K562 (cell line): ENCODE results near the gene DBP. TPM values are rescaled to one million over a fixed set of nuclear protein-coding genes. Genes with fewer than 3 reads are reported as not detected.

Source experiments
- CEBPG ChIP-seq, 3 experiments: fragments of 200-800 bp in 1 of 3; sonication (Bioruptor generic) in 1 of 3; sonication (generic) in 1 of 3; formaldehyde crosslinking in 1 of 3; IDR thresholded peaks in 2 of 3; conservative IDR thresholded peaks in 1 of 3; 2 replicates each; pipeline versions ENCODE4 v1.6.1 to v1.8.0; 2016 to 2022; ENCODE audit warnings: missing compliant biosample characterization in 2 of 3, missing genetic modification characterization in 2 of 3, mild to moderate bottlenecking in 1 of 3, missing genetic modification reagents in 1 of 3
- CREB3 ChIP-seq: fragments of 450-650 bp; conservative IDR thresholded peaks from 2 replicates; pipeline ENCODE4 v1.6.1; 2016; ENCODE audit warnings: missing genetic modification characterization, low read depth, mild to moderate bottlenecking, missing compliant biosample characterization, moderate library complexity
- CREM ChIP-seq: IDR thresholded peaks from 2 replicates; pipeline ENCODE4 v1.6.1; 2014; ENCODE audit warnings: antibody characterized with exemption, low read depth
- CTBP1 ChIP-seq: fragments of 450-650 bp; IDR thresholded peaks from 2 replicates; pipeline ENCODE4 v1.6.1; 2016; ENCODE audit warnings: borderline replicate concordance
- JUN ChIP-seq, 2 experiments: sonication (generic) in 1 of 2; formaldehyde crosslinking in 1 of 2; IDR thresholded peaks; 2 replicates each; pipeline versions ENCODE4 v1.6.1 to v1.8.0; 2012 to 2022; ENCODE audit warnings: borderline replicate concordance in 2 of 2, mild to moderate bottlenecking in 2 of 2, improper control_type of control experiment in 1 of 2, low read depth in 1 of 2, low read length in 1 of 2, missing genetic modification reagents in 1 of 2
- MAFK ChIP-seq: IDR thresholded peaks from 2 replicates; pipeline ENCODE4 v1.6.1; 2011; ENCODE audit warnings: low read length, improper control_type of control experiment
- MYNN ChIP-seq, 2 experiments: sonication (generic); formaldehyde crosslinking in 1 of 2; IDR thresholded peaks; 2 replicates each; pipeline versions ENCODE4 v1.5.0 to v1.6.1; 2016 to 2020; ENCODE audit warnings: antibody characterized with exemption in 1 of 2, missing genetic modification reagents in 1 of 2
- NFATC3 ChIP-seq: fragments of 450-650 bp; IDR thresholded peaks from 2 replicates; pipeline ENCODE4 v1.6.1; 2017; ENCODE audit warnings: mild to moderate bottlenecking
- NRF1 ChIP-seq, 2 experiments: fragments of 450-650 bp; IDR thresholded peaks in 1 of 2; conservative IDR thresholded peaks in 1 of 2; 2 replicates each; pipeline ENCODE4 v1.6.1; 2014; ENCODE audit warnings: mild to moderate bottlenecking in 2 of 2
- PHF8 ChIP-seq: fragments of 200-600 bp; sonication (generic); IDR thresholded peaks from 2 replicates; pipeline ENCODE4 v1.6.1; 2012; ENCODE audit warnings: mixed run types, mild to moderate bottlenecking, inconsistent platforms, low read length, moderate library complexity, borderline replicate concordance
- ZNF384 ChIP-seq: IDR thresholded peaks from 2 replicates; pipeline ENCODE4 v1.6.1; 2012; ENCODE audit warnings: low read depth, low read length, improper control_type of control experiment
- polyA plus RNA-seq, 8 experiments: library from polyadenylated mRNA; depleted of rRNA in 4 of 8; stranded (reverse) in 5 of 8; unstranded in 3 of 8; fragments of >200 nt; fragmentation: Nextera tagmentation in 2 of 8; fragmentation: Illumina TruSeq in 1 of 8; extraction: Ambion mirVana in 2 of 8; extraction: Trizol in 1 of 8; gene quantifications; 2 replicates each; pipeline versions ENCODE4 v1.2.1 to v1.2.3, GENCODE V29; 2011 to 2014; ENCODE audit warnings: inconsistent platforms in 1 of 8, missing spikeins in 1 of 8
- total RNA-seq, 7 experiments: library from RNA; depleted of rRNA in 6 of 7; stranded (reverse); fragments of >200 nt in 6 of 7; fragmentation: Illumina TruSeq in 2 of 7; extraction: Trizol in 2 of 7; gene quantifications; 2 replicates each; pipeline versions ENCODE4 v1.2.1 to v1.2.3, GENCODE V29; 2011 to 2021; ENCODE audit warnings: low replicate concordance in 1 of 7
- TF ChIP-seq, protein P1 (sequence below): IDR thresholded peaks from 2 replicates; pipeline ENCODE4 v1.6.1; 2012; ENCODE audit warnings: low read depth, low read length, improper control_type of control experiment, borderline replicate concordance
- TF ChIP-seq, protein P2 (sequence below): sonication (generic); formaldehyde crosslinking; IDR thresholded peaks from 2 replicates; pipeline ENCODE4 v1.8.0; 2022; ENCODE audit warnings: missing genetic modification reagents, mild to moderate bottlenecking, moderate library complexity, borderline replicate concordance
- TF ChIP-seq, protein P3 (sequence below): fragments of 450-650 bp; IDR thresholded peaks from 2 replicates; pipeline ENCODE4 v1.6.1; 2016; ENCODE audit warnings: low read depth

Gene DBP
- total and polyA plus RNA-seq, 9 of the 15 experiments (the other 6 are each of a cell fraction or from before 2014, with no cell fraction given) = 0.25 to 5.5 (median 1.8) TPM

- TF ChIP-seq CREB3 (tag) (no peak), ZNF384 (0 out of 2 replicates have a peak, but pooled peaks have one; percentile 5), CREM (peak; percentile 31; the same call in 1 of the 2 replicates), PHF8 (no peak), JUN (IDR thresholded peaks at IDR 0.05; ENCODE audit: borderline replicate concordance, low read depth, low read length) (no peak), JUN (CRISPR knock-in tag; IDR thresholded peaks at IDR 0.05; ENCODE audit: borderline replicate concordance) (no peak), NRF1 (conservative IDR thresholded peaks at IDR 0.05 in 1 of 2, IDR thresholded peaks at IDR 0.05 in 1 of 2) (no peak), MYNN (IDR thresholded peaks at IDR 0.05) (no peak), MYNN (CRISPR knock-in tag; IDR thresholded peaks at IDR 0.05) (no peak), CTBP1 (no peak), MAFK (no peak), CEBPG (CRISPR knock-in tag; IDR thresholded peaks at IDR 0.05) (0 out of 2 replicates have a peak, but pooled peaks have one; percentile 7), CEBPG (tag; conservative IDR thresholded peaks at IDR 0.05 in 1 of 2, IDR thresholded peaks at IDR 0.05 in 1 of 2) (no peak), NFATC3 (no peak)
- TF ChIP-seq, protein P1, sequence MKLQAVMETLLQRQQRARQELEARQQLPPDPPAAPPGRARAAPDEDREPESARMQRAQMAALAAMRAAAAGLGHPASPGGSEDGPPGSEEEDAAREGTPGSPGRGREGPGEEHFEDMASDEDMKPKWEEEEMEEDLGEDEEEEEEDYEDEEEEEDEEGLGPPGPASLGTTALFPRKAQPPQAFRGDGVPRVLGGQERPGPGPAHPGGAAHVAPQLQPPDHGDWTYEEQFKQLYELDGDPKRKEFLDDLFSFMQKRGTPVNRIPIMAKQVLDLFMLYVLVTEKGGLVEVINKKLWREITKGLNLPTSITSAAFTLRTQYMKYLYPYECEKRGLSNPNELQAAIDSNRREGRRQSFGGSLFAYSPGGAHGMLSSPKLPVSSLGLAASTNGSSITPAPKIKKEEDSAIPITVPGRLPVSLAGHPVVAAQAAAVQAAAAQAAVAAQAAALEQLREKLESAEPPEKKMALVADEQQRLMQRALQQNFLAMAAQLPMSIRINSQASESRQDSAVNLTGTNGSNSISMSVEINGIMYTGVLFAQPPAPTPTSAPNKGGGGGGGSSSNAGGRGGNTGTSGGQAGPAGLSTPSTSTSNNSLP = no peak
- TF ChIP-seq, protein P2, sequence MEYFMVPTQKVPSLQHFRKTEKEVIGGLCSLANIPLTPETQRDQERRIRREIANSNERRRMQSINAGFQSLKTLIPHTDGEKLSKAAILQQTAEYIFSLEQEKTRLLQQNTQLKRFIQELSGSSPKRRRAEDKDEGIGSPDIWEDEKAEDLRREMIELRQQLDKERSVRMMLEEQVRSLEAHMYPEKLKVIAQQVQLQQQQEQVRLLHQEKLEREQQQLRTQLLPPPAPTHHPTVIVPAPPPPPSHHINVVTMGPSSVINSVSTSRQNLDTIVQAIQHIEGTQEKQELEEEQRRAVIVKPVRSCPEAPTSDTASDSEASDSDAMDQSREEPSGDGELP (CRISPR knock-in tag) = no peak
- TF ChIP-seq, protein P3, sequence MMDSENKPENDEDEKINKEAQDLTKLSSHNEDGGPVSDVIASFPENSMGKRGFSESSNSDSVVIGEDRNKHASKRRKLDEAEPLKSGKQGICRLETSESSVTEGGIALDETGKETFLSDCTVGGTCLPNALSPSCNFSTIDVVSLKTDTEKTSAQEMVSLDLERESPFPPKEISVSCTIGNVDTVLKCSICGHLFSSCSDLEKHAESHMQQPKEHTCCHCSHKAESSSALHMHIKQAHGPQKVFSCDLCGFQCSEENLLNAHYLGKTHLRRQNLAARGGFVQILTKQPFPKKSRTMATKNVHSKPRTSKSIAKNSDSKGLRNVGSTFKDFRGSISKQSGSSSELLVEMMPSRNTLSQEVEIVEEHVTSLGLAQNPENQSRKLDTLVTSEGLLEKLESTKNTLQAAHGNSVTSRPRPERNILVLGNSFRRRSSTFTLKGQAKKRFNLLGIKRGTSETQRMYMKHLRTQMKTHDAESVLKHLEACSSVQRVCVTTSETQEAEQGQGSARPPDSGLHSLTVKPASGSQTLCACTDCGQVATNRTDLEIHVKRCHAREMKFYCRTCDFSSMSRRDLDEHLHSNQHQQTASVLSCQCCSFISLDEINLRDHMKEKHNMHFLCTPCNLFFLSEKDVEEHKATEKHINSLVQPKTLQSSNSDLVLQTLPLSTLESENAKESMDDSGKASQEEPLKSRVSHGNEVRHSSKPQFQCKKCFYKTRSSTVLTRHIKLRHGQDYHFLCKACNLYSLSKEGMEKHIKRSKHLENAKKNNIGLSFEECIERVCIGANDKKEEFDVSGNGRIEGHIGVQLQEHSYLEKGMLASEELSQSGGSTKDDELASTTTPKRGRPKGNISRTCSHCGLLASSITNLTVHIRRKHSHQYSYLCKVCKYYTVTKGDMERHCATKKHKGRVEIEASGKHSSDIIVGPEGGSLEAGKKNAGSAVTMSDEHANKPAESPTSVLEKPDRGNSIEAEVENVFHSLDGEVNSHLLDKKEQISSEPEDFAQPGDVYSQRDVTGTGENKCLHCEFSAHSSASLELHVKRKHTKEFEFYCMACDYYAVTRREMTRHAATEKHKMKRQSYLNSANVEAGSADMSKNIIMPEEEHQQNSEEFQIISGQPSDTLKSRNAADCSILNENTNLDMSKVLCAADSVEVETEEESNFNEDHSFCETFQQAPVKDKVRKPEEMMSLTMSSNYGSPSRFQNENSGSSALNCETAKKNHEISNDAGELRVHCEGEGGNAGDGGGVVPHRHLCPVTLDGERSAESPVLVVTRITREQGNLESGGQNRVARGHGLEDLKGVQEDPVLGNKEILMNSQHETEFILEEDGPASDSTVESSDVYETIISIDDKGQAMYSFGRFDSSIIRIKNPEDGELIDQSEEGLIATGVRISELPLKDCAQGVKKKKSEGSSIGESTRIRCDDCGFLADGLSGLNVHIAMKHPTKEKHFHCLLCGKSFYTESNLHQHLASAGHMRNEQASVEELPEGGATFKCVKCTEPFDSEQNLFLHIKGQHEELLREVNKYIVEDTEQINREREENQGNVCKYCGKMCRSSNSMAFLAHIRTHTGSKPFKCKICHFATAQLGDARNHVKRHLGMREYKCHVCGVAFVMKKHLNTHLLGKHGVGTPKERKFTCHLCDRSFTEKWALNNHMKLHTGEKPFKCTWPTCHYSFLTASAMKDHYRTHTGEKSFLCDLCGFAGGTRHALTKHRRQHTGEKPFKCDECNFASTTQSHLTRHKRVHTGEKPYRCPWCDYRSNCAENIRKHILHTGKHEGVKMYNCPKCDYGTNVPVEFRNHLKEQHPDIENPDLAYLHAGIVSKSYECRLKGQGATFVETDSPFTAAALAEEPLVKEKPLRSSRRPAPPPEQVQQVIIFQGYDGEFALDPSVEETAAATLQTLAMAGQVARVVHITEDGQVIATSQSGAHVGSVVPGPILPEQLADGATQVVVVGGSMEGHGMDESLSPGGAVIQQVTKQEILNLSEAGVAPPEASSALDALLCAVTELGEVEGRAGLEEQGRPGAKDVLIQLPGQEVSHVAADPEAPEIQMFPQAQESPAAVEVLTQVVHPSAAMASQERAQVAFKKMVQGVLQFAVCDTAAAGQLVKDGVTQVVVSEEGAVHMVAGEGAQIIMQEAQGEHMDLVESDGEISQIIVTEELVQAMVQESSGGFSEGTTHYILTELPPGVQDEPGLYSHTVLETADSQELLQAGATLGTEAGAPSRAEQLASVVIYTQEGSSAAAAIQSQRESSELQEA = no peak
Measured at GRCh38 chr19:48650974-48651682, 13.9 kb upstream of the DBP start (continued).
